Stimulated activated CD4-positive, alpha-beta T cell treated with anti-CD3 and anti-CD28 coated beads, TNF-alpha, amount 100 ng/mL, for 48 hours (primary cell): Measurements from ENCODE around the gene ANTXR2.
"Not testable (repeated sequence)": the region's sequence is repeated elsewhere in the genome, so short reads cannot be mapped to it uniquely, and the experiment has no call there.

Source experiments
- DNase-seq, 3 donors: peaks; one replicate each; pipeline ENCODE4 v3.0.0-alpha.2; 2020; ENCODE audit warnings: low read depth in 3 of 3

Gene ANTXR2

DNA sequence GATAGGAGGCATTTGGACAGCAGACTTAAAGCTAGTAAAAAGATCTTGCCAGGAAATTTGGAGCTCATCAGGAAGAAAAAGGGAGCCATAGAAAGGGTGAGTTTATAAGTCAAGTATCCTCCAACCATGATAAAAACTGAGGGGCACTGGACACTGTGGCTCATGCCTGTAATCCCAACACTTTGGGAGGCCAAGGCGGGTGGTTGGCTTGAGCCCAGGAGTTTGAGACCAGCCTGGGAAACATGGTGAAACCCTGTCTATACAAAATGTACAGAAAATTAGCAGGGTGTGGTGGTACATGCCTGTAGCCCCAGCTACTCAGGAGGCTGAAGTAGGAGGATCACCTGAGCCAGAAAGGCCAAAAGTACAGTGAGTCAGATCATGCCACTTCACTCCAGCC lies 48.7 kb downstream of the ANTXR2 start:
- no peak for DNase-seq

- no peak for DNase-seq
Observed at GRCh38 chr4:80022282-80022681, 50.7 kb downstream of the ANTXR2 start.

DNA sequence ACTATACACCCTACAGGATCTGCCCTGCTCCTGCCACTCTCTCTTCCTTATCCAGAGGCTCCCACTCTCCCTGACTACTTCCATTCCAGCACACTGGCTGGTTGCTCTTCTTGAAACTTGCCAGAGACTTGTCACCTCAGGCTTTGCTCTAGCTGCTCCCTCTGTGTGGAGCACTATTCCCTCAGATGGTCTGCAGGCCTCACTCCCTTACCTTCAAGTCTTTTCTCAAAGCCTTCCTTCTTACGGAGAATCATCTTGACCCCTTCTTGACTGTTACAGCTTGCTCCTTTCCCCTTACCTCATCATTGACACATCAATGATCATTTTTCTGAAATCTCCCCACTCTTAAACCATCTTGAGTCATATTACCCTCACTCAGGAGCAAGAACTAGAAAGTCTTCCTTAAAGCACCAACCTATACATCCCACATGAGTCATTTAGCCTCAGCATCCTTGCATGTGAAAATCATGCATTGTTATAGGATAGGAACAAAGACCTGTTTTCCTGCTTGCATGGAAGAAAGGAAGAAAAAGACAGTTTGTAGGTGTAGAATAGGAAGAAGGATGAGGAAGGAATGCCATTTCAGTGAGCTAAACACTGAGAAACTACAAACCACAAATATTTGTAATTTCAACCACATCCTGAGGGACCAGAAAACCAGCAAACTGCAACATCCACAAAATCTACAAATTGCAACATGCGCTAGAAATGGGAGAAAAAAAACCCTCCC lies 55.7 kb downstream of the ANTXR2 start:
- DNase-seq = no peak

DNA sequence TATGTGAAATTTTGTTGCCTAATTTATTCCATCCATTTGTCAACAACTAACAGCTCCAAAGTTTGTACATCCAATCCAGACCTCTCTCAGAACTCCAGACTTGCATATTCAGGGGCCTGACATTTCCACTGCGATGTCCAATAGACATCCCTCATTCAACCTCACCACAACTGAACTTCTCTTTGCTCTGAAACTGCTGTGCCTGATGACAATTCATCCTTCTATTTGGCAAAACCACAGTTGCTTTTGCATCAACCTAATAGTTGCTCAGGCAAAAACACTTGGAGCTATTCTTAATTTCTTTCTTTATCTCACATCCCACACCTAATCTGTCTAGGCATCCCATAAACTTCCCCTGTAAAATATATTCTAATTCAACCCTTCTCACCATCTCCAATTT lies 56.5 kb downstream of the ANTXR2 start:
- DNase-seq = no peak

DNA sequence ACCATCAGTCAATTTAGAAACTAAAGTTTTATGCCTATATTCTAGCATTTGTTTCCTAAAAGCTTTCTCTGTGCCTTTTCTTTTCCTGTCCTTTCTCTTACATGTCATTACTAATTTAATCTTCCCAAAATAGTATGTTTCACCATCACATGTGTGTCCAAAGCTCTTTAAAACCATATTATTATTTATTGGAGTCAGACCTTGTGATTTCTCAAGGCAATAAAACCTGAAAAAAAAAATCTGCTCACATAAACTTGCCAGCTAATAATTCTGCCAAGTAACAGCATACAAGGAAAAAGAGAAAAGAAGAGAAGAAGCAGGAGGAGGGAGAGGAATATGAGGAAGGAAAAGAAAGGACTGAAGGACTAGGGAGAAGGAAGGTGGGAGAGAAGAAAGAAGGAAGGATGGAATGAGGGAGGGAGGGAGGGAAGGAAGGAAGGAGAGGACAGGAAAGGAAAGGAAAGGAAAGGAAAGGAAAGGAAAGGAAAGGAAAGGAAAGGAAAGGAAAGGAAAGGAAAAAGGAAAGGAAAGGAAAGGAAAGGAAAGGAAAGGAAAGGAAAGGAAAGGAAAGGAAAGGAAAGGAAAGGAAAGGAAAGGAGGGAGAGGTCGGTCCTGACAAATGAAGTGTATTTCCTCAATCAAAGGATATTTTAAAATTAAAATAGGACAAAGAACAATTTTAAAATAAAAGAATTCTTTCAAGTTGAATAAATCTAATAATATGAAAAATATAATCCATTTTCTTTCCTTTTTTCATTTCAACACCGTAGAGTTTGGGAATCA lies 57.4 kb downstream of the ANTXR2 start:
- DNase-seq = no peak

- no peak for DNase-seq
Observed at GRCh38 chr4:80014531-80014930, 58.5 kb downstream of the ANTXR2 start.

DNA sequence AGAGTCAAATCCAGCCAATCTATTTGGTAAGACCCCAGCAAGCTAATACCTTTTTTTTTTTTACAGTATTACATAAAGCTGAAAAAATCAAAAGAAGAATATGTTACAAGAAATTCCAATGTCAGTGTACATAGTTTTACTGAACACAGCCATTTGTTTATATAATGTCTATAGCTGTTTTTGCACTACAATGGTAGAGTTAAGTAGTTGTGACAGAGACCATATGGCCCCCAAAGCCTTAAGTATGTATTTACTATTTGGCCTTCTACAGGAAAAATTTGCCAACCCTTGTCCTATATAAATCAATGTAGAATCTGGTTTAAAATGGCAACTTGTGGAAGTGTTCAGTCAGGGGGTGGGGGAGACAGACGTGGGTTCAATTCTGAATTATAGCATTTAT lies 60.7 kb downstream of the ANTXR2 start:
- DNase-seq = no peak

DNA sequence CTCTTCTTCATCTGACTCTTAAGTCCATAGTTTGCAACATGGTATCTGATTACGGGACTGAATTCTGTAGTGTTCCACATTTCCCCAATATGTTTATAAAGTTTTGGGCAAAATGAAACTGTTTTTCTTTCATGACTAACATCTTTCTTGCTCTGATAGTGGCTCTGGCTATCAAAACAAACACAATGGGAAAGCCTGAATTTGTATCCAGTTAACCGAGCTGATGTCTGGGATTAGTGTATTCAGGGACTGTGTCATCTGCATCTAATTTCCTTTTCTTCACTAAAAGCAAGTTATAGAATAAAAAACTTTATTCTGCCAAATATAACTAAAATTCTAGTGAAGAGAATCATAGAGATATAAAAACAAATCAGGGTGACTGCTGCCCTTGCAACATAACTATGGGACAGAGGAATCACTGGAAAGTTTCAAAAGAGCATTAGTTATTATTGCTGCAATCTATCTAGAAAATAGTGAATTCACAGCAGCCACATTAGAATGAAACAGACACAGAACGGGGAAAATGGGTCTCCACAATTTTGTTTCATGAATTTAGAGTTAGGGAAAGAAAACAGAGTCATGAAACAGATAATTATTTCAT lies 61.3 kb downstream of the ANTXR2 start:
- no peak for DNase-seq

DNA sequence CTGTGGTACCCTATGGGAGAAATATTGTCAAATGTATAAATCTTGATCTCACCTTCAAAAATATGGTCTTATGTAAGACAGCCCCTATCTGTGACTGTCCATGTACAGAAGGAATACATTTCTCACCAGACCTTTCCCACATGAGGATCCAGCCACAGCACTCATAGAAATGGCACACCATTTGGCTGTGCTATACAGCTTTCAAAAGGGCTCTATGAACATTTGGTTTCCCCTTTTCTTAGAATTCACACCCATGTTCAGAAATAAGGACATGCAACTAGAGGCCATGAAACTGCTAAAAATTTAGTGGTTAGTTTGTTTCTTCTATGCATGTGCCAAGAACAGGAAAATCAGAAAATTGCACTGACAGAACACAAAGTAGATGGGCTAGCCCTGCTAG lies 62.7 kb downstream of the ANTXR2 start:
- DNase-seq = no peak

- DNase-seq = no peak
Observed at GRCh38 chr4:80009806-80010205, 63.2 kb downstream of the ANTXR2 start.

DNA sequence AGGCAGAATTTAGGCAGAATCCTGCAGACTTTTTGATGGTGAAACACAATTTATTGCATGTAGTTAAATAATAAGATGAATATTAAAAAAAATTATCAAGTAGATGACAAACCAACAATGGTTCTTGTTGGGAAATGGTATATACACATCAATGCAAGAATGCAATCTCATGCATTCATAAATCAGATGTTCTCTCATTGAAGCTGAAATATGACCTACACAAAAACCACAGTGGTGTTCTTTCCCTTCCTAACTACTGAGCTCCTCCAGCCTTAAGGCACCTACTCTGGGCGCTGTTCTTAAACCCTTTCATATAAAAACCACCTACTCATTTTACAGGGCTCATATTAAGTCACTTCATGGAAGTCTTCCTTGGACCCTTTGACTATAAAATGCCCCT lies 64.1 kb downstream of the ANTXR2 start:
- no peak for DNase-seq

GRCh38 chr4:80008351-80008750 lies 64.7 kb downstream of the ANTXR2 start:
- DNase-seq = no peak

DNA sequence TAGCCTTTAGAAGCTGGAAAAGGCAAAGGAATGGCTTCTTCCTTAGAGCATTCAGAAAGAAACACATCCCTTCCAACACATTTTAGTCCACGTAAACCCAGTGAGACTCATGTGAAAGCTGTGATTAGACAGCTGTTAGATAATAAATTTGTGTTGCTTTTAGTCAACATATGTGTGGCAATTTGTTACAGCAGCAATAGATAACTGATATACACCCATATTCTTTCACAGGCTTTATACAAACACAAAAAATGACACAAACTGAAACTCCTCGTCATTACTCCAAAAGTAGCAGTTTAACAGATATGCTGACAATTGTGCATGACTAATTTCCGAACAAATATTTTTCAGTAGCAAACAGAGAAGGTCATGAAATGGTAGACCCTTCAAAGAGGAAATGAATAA lies 65.3 kb downstream of the ANTXR2 start:
- no peak for DNase-seq

GRCh38 chr4:80006935-80007744 lies 65.9 kb downstream of the ANTXR2 start:
- peak in 1 of 3 donors; percentile 1 for DNase-seq

DNA sequence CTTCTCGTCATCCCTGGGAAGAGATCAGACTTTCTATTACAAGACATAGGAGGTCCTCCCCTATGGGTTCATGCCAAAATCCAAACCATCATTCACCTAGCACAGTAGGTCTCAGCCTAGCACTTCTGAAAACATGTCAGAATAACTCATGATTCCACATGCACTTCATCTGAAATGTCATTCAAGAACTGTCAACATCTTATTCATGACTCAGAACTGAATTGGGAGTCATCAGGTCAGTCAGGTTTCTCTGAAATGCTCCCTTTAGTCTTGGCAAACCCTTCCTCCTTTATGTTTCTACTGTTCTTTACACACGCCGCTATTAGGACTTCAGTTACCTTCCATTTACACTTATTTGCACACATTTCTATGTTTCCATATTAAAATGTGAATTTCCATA lies 67.2 kb downstream of the ANTXR2 start:
- peak in 1 of 3 donors; percentile 14 for DNase-seq

DNA sequence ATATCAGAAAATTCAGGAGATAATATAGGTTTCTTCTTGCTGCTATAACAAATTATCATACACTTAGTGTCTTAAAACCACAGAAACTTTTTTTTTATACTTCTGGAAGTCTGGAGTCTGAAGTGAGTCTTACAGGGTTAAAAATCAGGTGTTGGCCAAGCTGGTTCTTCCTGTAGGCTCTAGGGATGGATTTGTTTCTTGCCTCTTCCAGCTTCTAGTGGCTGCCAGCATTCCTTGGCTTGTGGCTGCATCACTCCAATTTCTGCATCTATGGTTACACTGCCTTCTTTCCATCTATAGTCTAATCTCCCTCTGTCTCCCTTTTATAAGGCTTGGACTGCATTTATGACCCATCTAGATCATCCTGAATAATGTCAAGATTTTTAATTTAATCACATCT lies 68.7 kb downstream of the ANTXR2 start:
- DNase-seq = no peak

- DNase-seq = not testable (repeated sequence)
Observed at GRCh38 chr4:80002559-80002958, 70.5 kb downstream of the ANTXR2 start.

- DNase-seq = not testable (repeated sequence)
Observed at GRCh38 chr4:79999048-79999447, 74.0 kb downstream of the ANTXR2 start.

DNA sequence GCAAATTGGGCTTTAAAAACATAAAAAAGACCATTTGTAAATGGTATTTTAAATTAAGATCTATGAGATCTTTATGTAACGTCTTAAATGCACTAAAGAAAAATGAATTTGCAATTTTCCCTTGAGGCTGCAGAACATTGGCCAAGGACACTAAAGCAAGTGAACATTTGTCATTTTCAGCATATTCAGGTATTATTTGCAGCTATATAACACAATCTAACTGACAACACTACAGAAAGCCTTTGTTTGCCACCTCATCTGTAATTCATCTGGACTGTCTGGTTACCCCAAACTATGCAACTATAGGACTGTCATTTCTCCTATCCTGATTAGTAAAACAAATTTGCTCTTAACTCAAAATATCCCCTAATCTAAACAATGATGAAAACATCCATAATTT lies 74.8 kb downstream of the ANTXR2 start:
- no peak for DNase-seq

DNA sequence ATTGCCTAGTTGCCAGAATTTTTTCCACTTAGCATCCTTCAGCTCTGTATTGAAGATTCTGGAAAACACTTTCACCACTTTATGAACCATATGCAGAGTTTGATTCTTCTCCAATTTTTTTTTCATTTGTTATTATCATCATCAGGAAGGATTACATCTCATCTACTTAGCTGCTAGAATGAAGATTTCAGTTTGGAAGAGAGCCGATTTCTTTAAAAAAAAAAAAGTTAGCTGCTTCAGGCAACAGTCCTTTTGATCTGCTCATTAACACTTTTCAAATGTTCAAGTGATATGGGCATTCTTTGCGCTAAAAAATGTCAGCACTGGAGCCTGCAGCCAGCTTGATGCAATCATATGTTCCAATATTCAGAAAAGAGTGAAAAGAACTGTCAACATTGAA lies 76.2 kb downstream of the ANTXR2 start:
- no peak for DNase-seq

DNA sequence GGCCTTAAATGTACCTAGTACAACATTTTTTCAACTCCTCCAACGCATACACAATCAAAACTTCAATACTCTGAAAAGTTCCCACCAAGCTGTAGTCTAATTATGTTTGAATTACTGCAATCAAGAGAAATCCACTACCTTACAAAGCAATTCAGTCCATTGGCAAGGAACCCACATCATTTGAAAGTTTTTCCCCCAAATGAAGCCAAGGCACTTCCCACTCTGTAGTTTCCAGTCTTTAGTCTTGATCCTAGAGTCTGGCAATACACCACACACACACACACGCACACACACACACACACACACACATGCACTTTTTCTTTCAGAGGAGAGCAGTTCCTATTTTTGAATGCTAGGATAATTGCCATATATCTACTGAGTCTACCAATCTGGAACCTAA lies 79.6 kb downstream of the ANTXR2 start:
- DNase-seq = no peak

DNA sequence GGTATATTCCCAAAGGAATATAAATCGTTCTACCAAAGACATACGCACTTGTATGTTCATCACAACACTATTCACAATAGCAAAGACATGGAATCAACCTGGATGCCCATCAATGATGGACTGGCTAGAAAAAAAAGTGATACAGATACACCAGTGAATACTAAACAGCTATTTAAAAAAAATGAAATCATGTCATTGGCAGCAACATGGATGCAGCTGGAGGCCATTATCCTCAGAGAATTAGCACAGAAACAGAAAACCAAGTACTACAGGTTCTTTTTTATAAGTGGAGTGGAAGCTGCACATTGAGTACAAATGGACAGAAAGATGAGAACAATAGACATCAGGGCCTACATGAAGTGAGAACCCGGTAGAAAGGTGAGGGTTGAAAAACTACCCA lies 81.4 kb downstream of the ANTXR2 start:
- DNase-seq = no peak
